ENCODE data around the gene TMEM161A. TPM values are rescaled to one million over a fixed set of nuclear protein-coding genes. Genes with fewer than 3 reads are reported as not detected.

The TMEM161A gene
- total RNA-seq, 1 experiment from 2014 or later, result 46.0 TPM

- Mint-ChIP-seq H3K4me1 (no peaks in the 10 kb centered on the region), H3K27me3 (ENCODE audit: low read depth) (no peaks in the 10 kb centered on the region), H3K27ac (peak overlapping the region; percentile 60; the same call in 1 of the 2 replicates), H3K36me3 (peaks cover 32% of the 10 kb centered on the region), H3K9me3 (peaks cover 14% of the 10 kb centered on the region), H3K4me3 (no peak overlapping the region)
- no peak for TF ChIP-seq TEAD4 (CRISPR knock-in tag; IDR thresholded peaks at IDR 0.05)
- TF ChIP-seq TP53 (CRISPR knock-in tag; IDR thresholded peaks at IDR 0.05), result no peak
- ChIA-PET POLR2A (interaction anchor here (2.2 kb wide), 1 partner anchor 8 kb away, joined by 6 read pairs; no protein-coding TSS in a partner anchor), CTCF (interaction anchor here (0.9 to 1.6 kb wide), 4 partner anchors 19 to 57 kb away, joined by 3 to 5 read pairs (median 4); no protein-coding TSS in a partner anchor)
- ATAC-seq, result no peak
- DNase-seq (ENCODE audit: low spot score), result no peak
Observed at GRCh38 chr19:19119325-19120237, 18.7 kb downstream of the TMEM161A start.

- Mint-ChIP-seq H3K4me3 (no peak overlapping the region), H3K36me3 (peaks cover 9% of the 10 kb centered on the region; the same call in 1 of the 2 replicates), H3K4me1 (peaks cover 13% of the 10 kb centered on the region), H3K27me3 (ENCODE audit: low read depth) (peaks cover 20% of the 10 kb centered on the region), H3K9me3 (no peaks in the 10 kb centered on the region), H3K27ac (no peak overlapping the region)
- ATAC-seq (no peak), DNase-seq (ENCODE audit: low spot score) (peak; percentile 88)
- TF ChIP-seq ZNF416 (CRISPR knock-in tag; IDR thresholded peaks at IDR 0.05) (peak; percentile 87; the same call in 1 of the 2 replicates), SMAD3 (CRISPR knock-in tag; IDR thresholded peaks at IDR 0.05; ENCODE audit: borderline replicate concordance) (no peak), ZNF121 (CRISPR knock-in tag; IDR thresholded peaks at IDR 0.05) (peak; percentile 94), AR (CRISPR knock-in tag; IDR thresholded peaks at IDR 0.05) (no peak), ETV6 (CRISPR knock-in tag; IDR thresholded peaks at IDR 0.05) (no peak), CTCF (IDR thresholded peaks at IDR 0.05) (peak; percentile 57), USF1 (CRISPR knock-in tag; IDR thresholded peaks at IDR 0.05) (peak; percentile 19; the same call in 1 of the 2 replicates)
- CTCF ChIA-PET, result interaction anchor here (0.5 to 2.0 kb wide), 29 partner anchors 10 to 154 kb away, joined by 3 to 18 read pairs (median 5); partner anchors contain the start of genes BORCS8, MEF2B, NCAN and RFXANK
- POLR2A ChIA-PET, result no interaction called here
Observed at GRCh38 chr19:19115954-19116353, 22.3 kb downstream of the TMEM161A start.

GRCh38 chr19:19113040-19113626 is 25.1 kb downstream of the TMEM161A start:
- no peaks in the 10 kb centered on the region for H3K9me3 Mint-ChIP-seq
- H3K4me3 Mint-ChIP-seq, result no peak overlapping the region
- H3K27me3 Mint-ChIP-seq (ENCODE audit: low read depth), result peaks cover 36% of the 10 kb centered on the region
- peaks cover 17% of the 10 kb centered on the region for H3K4me1 Mint-ChIP-seq
- H3K27ac Mint-ChIP-seq, result peak overlapping the region; percentile 49; the same call in 1 of the 2 replicates
- ATAC-seq (peak; percentile 70), DNase-seq (ENCODE audit: low spot score) (peak; percentile 62)
- POLR2A ChIA-PET, result no interaction called here
- CTCF ChIA-PET, result interaction anchor here (0.5 to 1.4 kb wide), 5 partner anchors 22 to 55 kb away, joined by 3 to 8 read pairs (median 3); no protein-coding TSS in a partner anchor
- TF ChIP-seq HMGXB4 (CRISPR knock-in tag; IDR thresholded peaks at IDR 0.05), result no peak
- TF ChIP-seq ESRRA (CRISPR knock-in tag; IDR thresholded peaks at IDR 0.05; ENCODE audit: borderline replicate concordance), result no peak
- 0 out of 2 replicates have a peak, but pooled peaks have one; percentile 4 for TF ChIP-seq ZNF121 (CRISPR knock-in tag; IDR thresholded peaks at IDR 0.05)
- TF ChIP-seq ZNF219 (CRISPR knock-in tag; IDR thresholded peaks at IDR 0.05; ENCODE audit: borderline replicate concordance), result no peak
- H3K36me3 Mint-ChIP-seq, result no peaks in the 10 kb centered on the region
